Putamen (tissue), 1 donor: ENCODE data around the gene KRTAP15-1.

Source experiments
- DNase-seq: peaks from one replicate; pipeline ENCODE4 v3.0.0-alpha.2; 2016; ENCODE audit warnings: low spot score

The KRTAP15-1 gene

GRCh38 chr21:30439975-30440374 lies at the start of gene KRTAP15-1:
Gene KRTAP15-1, plus strand, starts transcription at chr21:30440275. Its CDS starts 53 bp downstream, at chr21:30440328.
- no peak for DNase-seq

GRCh38 chr21:30391492-30392025 lies 48.5 kb upstream of the KRTAP15-1 start:
- DNase-seq: no peak

- DNase-seq: no peak
Observed at GRCh38 chr21:30395731-30396130, 44.3 kb upstream of the KRTAP15-1 start, which contains the start of gene KRTAP13-1. Gene KRTAP13-1, plus strand, starts transcription at chr21:30396031. Its CDS starts 56 bp downstream, at chr21:30396087.

GRCh38 chr21:30408782-30409494 lies 31.1 kb upstream of the KRTAP15-1 start:
- DNase-seq: no peak

- DNase-seq: no peak
Observed at GRCh38 chr21:30415993-30416392, 24.1 kb upstream of the KRTAP15-1 start.

GRCh38 chr21:30425826-30426225 lies 14.2 kb upstream of the KRTAP15-1 start, which contains the start of gene KRTAP13-3:
Gene KRTAP13-3, minus strand, starts transcription at chr21:30425926. Its CDS starts 14 bp downstream, at chr21:30425912.
- DNase-seq: no peak

- DNase-seq: no peak
Observed at GRCh38 chr21:30426731-30427130, 13.3 kb upstream of the KRTAP15-1 start.

GRCh38 chr21:30430170-30430655 lies 9.9 kb upstream of the KRTAP15-1 start, which contains the start of gene KRTAP13-4:
Gene KRTAP13-4, plus strand, starts transcription at chr21:30430220. Its CDS starts 56 bp downstream, at chr21:30430276.
- DNase-seq: no peak

GRCh38 chr21:30434033-30434631 lies 5.9 kb upstream of the KRTAP15-1 start:
- DNase-seq: no peak

- DNase-seq: no peak
Observed at GRCh38 chr21:30437010-30437565, 3.0 kb upstream of the KRTAP15-1 start.

GRCh38 chr21:30443226-30443625 lies 3.2 kb downstream of the KRTAP15-1 start:
- no peak for DNase-seq

- no peak for DNase-seq
Observed at GRCh38 chr21:30444204-30444603, 4.1 kb downstream of the KRTAP15-1 start.

- no peak for DNase-seq
Observed at GRCh38 chr21:30447056-30447455, 7.0 kb downstream of the KRTAP15-1 start.

- no peak for DNase-seq
Observed at GRCh38 chr21:30448514-30448913, 8.4 kb downstream of the KRTAP15-1 start.

GRCh38 chr21:30463713-30464112 lies 23.6 kb downstream of the KRTAP15-1 start:
- no peak for DNase-seq

- no peak for DNase-seq
Observed at GRCh38 chr21:30468900-30469714, 29.0 kb downstream of the KRTAP15-1 start.

- DNase-seq: no peak
Observed at GRCh38 chr21:30478004-30478403, 37.9 kb downstream of the KRTAP15-1 start.

GRCh38 chr21:30479259-30479658 lies 39.2 kb downstream of the KRTAP15-1 start:
- DNase-seq: no peak

- no peak for DNase-seq
Observed at GRCh38 chr21:30480145-30480544, 40.1 kb downstream of the KRTAP15-1 start, which contains the start of gene KRTAP19-1. Gene KRTAP19-1, minus strand, starts transcription at chr21:30480367. Its CDS starts 50 bp downstream, at chr21:30480317.

- DNase-seq: no peak
Observed at GRCh38 chr21:30482130-30482529, 42.1 kb downstream of the KRTAP15-1 start.

- DNase-seq: no peak
Observed at GRCh38 chr21:30486180-30486579, 46.1 kb downstream of the KRTAP15-1 start.

GRCh38 chr21:30487336-30487735 lies 47.3 kb downstream of the KRTAP15-1 start, which contains the start of gene KRTAP19-2:
Gene KRTAP19-2, minus strand, starts transcription at chr21:30487436. Its CDS starts 88 bp downstream, at chr21:30487348.
- no peak for DNase-seq
